Measurements from ENCODE around the gene PJA2.

The PJA2 gene

GRCh38 chr5:109347252-109347888 is 62.4 kb downstream of the PJA2 start:
- no peak for DNase-seq

GRCh38 chr5:109345699-109346098 is 64.1 kb downstream of the PJA2 start:
- DNase-seq: no peak

- no peak for DNase-seq
Observed at GRCh38 chr5:109340351-109340750, 69.4 kb downstream of the PJA2 start.

GRCh38 chr5:109335114-109335513 is 74.7 kb downstream of the PJA2 start:
- no peak for DNase-seq

- DNase-seq: no peak
Observed at GRCh38 chr5:109334056-109334455, 75.7 kb downstream of the PJA2 start.

GRCh38 chr5:109329333-109330237 is 80.2 kb downstream of the PJA2 start:
- no peak for DNase-seq

- DNase-seq: no peak
Observed at GRCh38 chr5:109328626-109329025, 81.1 kb downstream of the PJA2 start.

- DNase-seq: no peak
Observed at GRCh38 chr5:109327570-109327969, 82.2 kb downstream of the PJA2 start.

- no peak for DNase-seq
Observed at GRCh38 chr5:109326919-109327318, 82.9 kb downstream of the PJA2 start.

- no peak for DNase-seq
Observed at GRCh38 chr5:109325456-109325855, 84.3 kb downstream of the PJA2 start.

- DNase-seq: no peak
Observed at GRCh38 chr5:109324931-109325330, 84.8 kb downstream of the PJA2 start.

GRCh38 chr5:109324351-109324750 is 85.4 kb downstream of the PJA2 start:
- DNase-seq: no peak

GRCh38 chr5:109322694-109323093 is 87.1 kb downstream of the PJA2 start:
- DNase-seq: no peak

GRCh38 chr5:109319351-109319750 is 90.4 kb downstream of the PJA2 start:
- no peak for DNase-seq

- DNase-seq: no peak
Observed at GRCh38 chr5:109318455-109319108, 91.2 kb downstream of the PJA2 start.

GRCh38 chr5:109316634-109317033 is 93.1 kb downstream of the PJA2 start:
- DNase-seq: no peak

GRCh38 chr5:109315245-109315644 is 94.5 kb downstream of the PJA2 start:
- DNase-seq: no peak

- DNase-seq: no peak
Observed at GRCh38 chr5:109313127-109313526, 96.6 kb downstream of the PJA2 start.

- no peak for DNase-seq
Observed at GRCh38 chr5:109312695-109313094, 97.1 kb downstream of the PJA2 start.

- DNase-seq: no peak
Observed at GRCh38 chr5:109310315-109310714, 99.5 kb downstream of the PJA2 start.

GRCh38 chr5:109309326-109310063 is 100.3 kb downstream of the PJA2 start:
- DNase-seq: no peak

GRCh38 chr5:109307951-109308350 is 101.8 kb downstream of the PJA2 start:
- DNase-seq: no peak

- no peak for DNase-seq
Observed at GRCh38 chr5:109307456-109307855, 102.3 kb downstream of the PJA2 start.

Data from NCI-H2081 treated with DMSO at 0.1 percent for 48 hours (cell line).